K562 (cell line): Measurements from ENCODE around the gene PLEKHG5. TPM values are rescaled to one million over a fixed set of nuclear protein-coding genes. Genes with fewer than 3 reads are reported as not detected.

Source experiments
- CLOCK ChIP-seq: fragments of 250-450 bp; sonication (Bioruptor Pico); IDR thresholded peaks from 2 replicates; pipeline ENCODE4 v1.4.0; 2020; ENCODE audit warnings: mild to moderate bottlenecking, moderate library complexity, borderline replicate concordance
- CREB1 ChIP-seq, 2 experiments: sonication (generic) in 1 of 2; formaldehyde crosslinking in 1 of 2; IDR thresholded peaks; 2 replicates each; pipeline versions ENCODE4 v1.6.1 to v1.8.0; 2012 to 2022; ENCODE audit warnings: inconsistent platforms in 1 of 2, mild to moderate bottlenecking in 1 of 2, missing genetic modification reagents in 1 of 2, moderate library complexity in 1 of 2
- E2F6 ChIP-seq, 2 experiments: IDR thresholded peaks; 2 replicates each; pipeline ENCODE4 v1.6.1; 2011; ENCODE audit warnings: borderline replicate concordance in 1 of 2, control low read depth in 1 of 2, low read depth in 1 of 2, low read length in 1 of 2, mild to moderate bottlenecking in 1 of 2, mixed read lengths in 1 of 2, moderate library complexity in 1 of 2; ENCODE audit not compliant: insufficient read depth in 1 of 2, insufficient read length in 1 of 2, poor library complexity in 1 of 2, severe bottlenecking in 1 of 2; ENCODE audit errors: extremely low read depth in 1 of 2
- GATA2 ChIP-seq: sonication (generic); formaldehyde crosslinking; IDR thresholded peaks from 2 replicates; pipeline ENCODE4 v1.4.0; 2020; ENCODE audit warnings: mild to moderate bottlenecking, missing genetic modification reagents
- GTF3C2 ChIP-seq: IDR thresholded peaks from 3 replicates; pipeline ENCODE4 v1.6.1; 2011; ENCODE audit warnings: borderline replicate concordance, mild to moderate bottlenecking, moderate library complexity; ENCODE audit not compliant: insufficient read length; ENCODE audit errors: extremely low read depth
- HEY1 ChIP-seq: fragments of 250-450 bp; sonication (Bioruptor Pico); IDR thresholded peaks from 2 replicates; pipeline ENCODE4 v1.5.0; 2020; ENCODE audit warnings: mild to moderate bottlenecking, moderate library complexity, borderline replicate concordance
- HMG20A ChIP-seq: fragments of 450-650 bp; formaldehyde crosslinking; conservative IDR thresholded peaks from 2 replicates; pipeline ENCODE4 v1.4.0; 2020; ENCODE audit warnings: mild to moderate bottlenecking, mixed read lengths
- HNRNPK ChIP-seq: fragments of 200-400 bp; formaldehyde crosslinking; IDR thresholded peaks from one replicate; pipeline ENCODE4 v1.6.1; 2018; ENCODE audit warnings: mild to moderate bottlenecking, low read depth, low read length; ENCODE audit not compliant: poor library complexity, severe bottlenecking
- KDM1A ChIP-seq, 2 experiments: fragments of 450-650 bp; IDR thresholded peaks; 2 replicates each; pipeline ENCODE4 v1.6.1; 2016; ENCODE audit warnings: mild to moderate bottlenecking in 2 of 2
- KDM5B ChIP-seq: fragments of 200-600 bp; sonication (generic); IDR thresholded peaks from 2 replicates; pipeline ENCODE4 v1.6.1; 2012; ENCODE audit warnings: low read depth, mild to moderate bottlenecking, moderate library complexity, low read length, control low read depth, inconsistent platforms; ENCODE audit not compliant: insufficient replicate concordance
- MEIS2 ChIP-seq: fragments of 450-650 bp; IDR thresholded peaks from 2 replicates; pipeline ENCODE4 v1.6.1; 2014; ENCODE audit warnings: mild to moderate bottlenecking; ENCODE audit not compliant: partially characterized antibody
- MYNN ChIP-seq, 2 experiments: sonication (generic); formaldehyde crosslinking in 1 of 2; IDR thresholded peaks; 2 replicates each; pipeline versions ENCODE4 v1.5.0 to v1.6.1; 2016 to 2020; ENCODE audit warnings: antibody characterized with exemption in 1 of 2, missing genetic modification reagents in 1 of 2
- NCOR1 ChIP-seq: fragments of 450-650 bp; IDR thresholded peaks from 2 replicates; pipeline ENCODE4 v1.6.1; 2016; ENCODE audit warnings: mild to moderate bottlenecking, moderate library complexity
- NUFIP1 ChIP-seq: fragments of 450-650 bp; IDR thresholded peaks from 2 replicates; pipeline ENCODE4 v1.6.1; 2018; ENCODE audit not compliant: partially characterized antibody
- RBM17 ChIP-seq: fragments of 200-400 bp; formaldehyde crosslinking; IDR thresholded peaks from 2 replicates; pipeline ENCODE4 v1.6.1; 2017; ENCODE audit warnings: low read depth, mild to moderate bottlenecking, low read length, borderline replicate concordance
- SAFB ChIP-seq: fragments of 200-400 bp; formaldehyde crosslinking; IDR thresholded peaks from 2 replicates; pipeline ENCODE4 v1.6.1; 2017; ENCODE audit warnings: low read depth, low read length, borderline replicate concordance
- TEAD4 ChIP-seq, 2 experiments: sonication (generic) in 1 of 2; formaldehyde crosslinking in 1 of 2; IDR thresholded peaks; 2 replicates each; pipeline versions ENCODE4 v1.6.1 to v1.8.0; 2012 to 2022; ENCODE audit warnings: borderline replicate concordance in 1 of 2, inconsistent platforms in 1 of 2, low read length in 1 of 2, mild to moderate bottlenecking in 1 of 2, missing genetic modification reagents in 1 of 2
- ZC3H11A ChIP-seq: IDR thresholded peaks from 2 replicates; pipeline ENCODE4 v1.6.1; 2012; ENCODE audit warnings: low read depth, low read length, improper control_type of control experiment
- ZFPM2 ChIP-seq: fragments of 250-450 bp; sonication (Bioruptor Pico); IDR thresholded peaks from 2 replicates; pipeline ENCODE4 v1.5.1; 2022; ENCODE audit warnings: mild to moderate bottlenecking
- ZNF140 ChIP-seq: fragments of 250-450 bp; sonication (Bioruptor Pico); IDR thresholded peaks from 2 replicates; pipeline ENCODE4 v1.8.0; 2021; ENCODE audit warnings: moderate library complexity, mild to moderate bottlenecking, inconsistent platforms
- ZNF143 ChIP-seq: sonication (generic); formaldehyde crosslinking; IDR thresholded peaks from 2 replicates; pipeline ENCODE4 v1.9.0; 2022; ENCODE audit warnings: mild to moderate bottlenecking, missing genetic modification reagents
- ZNF551 ChIP-seq: fragments of 250-450 bp; sonication (Bioruptor Pico); IDR thresholded peaks from 2 replicates; pipeline ENCODE4 v1.5.0; 2021; ENCODE audit warnings: mild to moderate bottlenecking, moderate library complexity
- polyA plus RNA-seq, 8 experiments: library from polyadenylated mRNA; depleted of rRNA in 4 of 8; stranded (reverse) in 5 of 8; unstranded in 3 of 8; fragments of >200 nt; fragmentation: Nextera tagmentation in 2 of 8; fragmentation: Illumina TruSeq in 1 of 8; extraction: Ambion mirVana in 2 of 8; extraction: Trizol in 1 of 8; gene quantifications; 2 replicates each; pipeline versions ENCODE4 v1.2.1 to v1.2.3, GENCODE V29; 2011 to 2014; ENCODE audit warnings: inconsistent platforms in 1 of 8, missing spikeins in 1 of 8
- total RNA-seq, 7 experiments: library from RNA; depleted of rRNA in 6 of 7; stranded (reverse); fragments of >200 nt in 6 of 7; fragmentation: Illumina TruSeq in 2 of 7; extraction: Trizol in 2 of 7; gene quantifications; 2 replicates each; pipeline versions ENCODE4 v1.2.1 to v1.2.3, GENCODE V29; 2011 to 2021; ENCODE audit warnings: low replicate concordance in 1 of 7

The PLEKHG5 gene
- total and polyA plus RNA-seq, 9 of the 15 experiments (the other 6 are each of a cell fraction or from before 2014, with no cell fraction given), result 0.04 to 0.29 (median 0.09) TPM; not detected in 3

GRCh38 chr1:6517435-6517851, 26.0 kb upstream of the PLEKHG5 start (continued):
- TF ChIP-seq HMG20A (CRISPR knock-in tag) (no peak), GATA2 (peak; percentile 86), ZC3H11A (no peak), RBM17 (no peak), SAFB (no peak), CREB1 (IDR thresholded peaks at IDR 0.05) (0 out of 2 replicates have a peak, but pooled peaks have one; percentile 21), CREB1 (CRISPR knock-in tag; IDR thresholded peaks at IDR 0.05) (no peak), KDM1A (IDR thresholded peaks at IDR 0.05) (peak; percentile 96 to 97), ZNF551 (no peak), MYNN (IDR thresholded peaks at IDR 0.05) (no peak), MYNN (CRISPR knock-in tag; IDR thresholded peaks at IDR 0.05) (no peak), GTF3C2 (no peak), MEIS2 (peak; percentile 99), HEY1 (CRISPR knock-in tag) (no peak), ZFPM2 (CRISPR knock-in tag) (no peak), HNRNPK (no peak), KDM5B (no peak), ZNF140 (CRISPR knock-in tag) (no peak), E2F6 (IDR thresholded peaks at IDR 0.05; ENCODE audit: borderline replicate concordance in 1 of 2, extremely low read depth in 1 of 2, insufficient read depth in 1 of 2, insufficient read length in 1 of 2, low read depth in 1 of 2, low read length in 1 of 2, poor library complexity in 1 of 2, severe bottlenecking in 1 of 2) (no peak), NCOR1 (peak; percentile 76), CLOCK (CRISPR knock-in tag) (no peak), TEAD4 (IDR thresholded peaks at IDR 0.05; ENCODE audit: low read length) (peak; percentile 90), TEAD4 (CRISPR knock-in tag; IDR thresholded peaks at IDR 0.05; ENCODE audit: borderline replicate concordance) (no peak), ZNF143 (CRISPR knock-in tag) (no peak), NUFIP1 (no peak)
